Transverse colon (tissue), 4 donors: Measurements from ENCODE around the gene TDP2.

Source experiments
- CTCF ChIP-seq, 5 experiments: fragments of 200-600 bp in 3 of 5; fragments of 450-650 bp in 2 of 5; sonication (generic) in 3 of 5; IDR thresholded peaks; 1 replicate in 2 of 5; 2 replicates in 3 of 5; pipeline ENCODE4 v1.5.1; 2016 to 2017; ENCODE audit warnings: antibody characterized with exemption in 5 of 5, inconsistent platforms in 3 of 5, mild to moderate bottlenecking in 2 of 5, moderate library complexity in 1 of 5
- POLR2A ChIP-seq: fragments of 450-650 bp; IDR thresholded peaks from one replicate; pipeline ENCODE4 v1.6.1; 2016; ENCODE audit warnings: antibody characterized with exemption, mild to moderate bottlenecking, moderate library complexity
- POLR2AphosphoS5 ChIP-seq, 3 donors: sonication (generic); formaldehyde crosslinking; IDR thresholded peaks; one replicate each; pipeline ENCODE4 v1.6.1; 2016; ENCODE audit warnings: antibody characterized with exemption in 3 of 3

- TF ChIP-seq CTCF (IDR thresholded peaks at IDR 0.05) (no peak), POLR2A (no peak), POLR2AphosphoS5 (IDR thresholded peaks at IDR 0.05) (no peak)
Measured at GRCh38 chr6:24655215-24655614, 11.5 kb downstream of the TDP2 start.
